Rectal smooth muscle tissue (tissue), 1 donor: ENCODE data around the gene PDZD2.

Source experiments
- H3K27ac ChIP-seq: one replicate; pipeline ENCODE4 v1.7.0; 2013; ENCODE audit warnings: low read depth, low read length, inconsistent platforms
- H3K27me3 ChIP-seq: one replicate; pipeline ENCODE4 v1.7.0; 2013; ENCODE audit warnings: low read length; ENCODE audit not compliant: control insufficient read depth, insufficient read depth
- H3K36me3 ChIP-seq: one replicate; pipeline ENCODE4 v1.7.0; 2013; ENCODE audit warnings: low read length; ENCODE audit not compliant: control insufficient read depth, insufficient read depth
- H3K4me1 ChIP-seq: one replicate; pipeline ENCODE4 v1.7.0; 2013; ENCODE audit warnings: low read length; ENCODE audit not compliant: control insufficient read depth, insufficient read depth
- H3K4me3 ChIP-seq: one replicate; pipeline ENCODE4 v1.7.0; 2013; ENCODE audit warnings: low read length
- H3K9ac ChIP-seq: one replicate; pipeline ENCODE4 v1.7.0; 2013; ENCODE audit warnings: low read length

Gene PDZD2

DNA sequence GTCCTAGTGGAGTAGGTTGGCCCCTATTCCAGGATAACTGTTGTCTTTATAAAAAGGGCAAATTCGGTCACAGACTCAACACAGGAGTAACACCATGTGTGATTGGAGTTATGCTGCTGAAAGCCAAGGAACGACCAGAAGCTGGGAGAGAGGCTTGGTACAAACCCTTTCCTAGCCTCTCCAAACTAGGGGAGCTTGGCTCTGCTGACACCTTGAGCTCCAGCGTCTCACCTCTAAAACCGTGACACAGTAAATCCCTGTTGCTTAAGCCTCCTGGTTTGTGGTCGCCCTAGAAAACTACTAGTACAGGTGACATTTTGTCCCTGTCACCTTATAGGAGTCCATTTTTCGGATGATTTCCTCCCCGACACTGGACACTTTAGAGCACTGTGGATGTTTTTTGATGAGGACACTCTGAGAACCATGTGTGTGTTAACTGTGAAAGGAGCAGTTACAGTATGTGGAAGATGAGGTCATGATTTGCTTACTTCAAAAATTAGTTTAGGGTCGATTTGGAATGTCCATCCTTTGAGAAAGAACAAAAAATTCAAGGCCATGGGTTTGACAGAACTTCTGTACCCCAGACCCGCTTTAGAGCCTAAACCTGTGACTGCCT, 167.0 kb downstream of the PDZD2 start:
- Histone ChIP-seq H3K9ac (no peak overlapping the region), H3K36me3 (no peaks in the 10 kb centered on the region), H3K27me3 (no peaks in the 10 kb centered on the region), H3K27ac (no peak overlapping the region), H3K4me3 (no peak overlapping the region), H3K4me1 (no peaks in the 10 kb centered on the region)

GRCh38 chr5:31806561-31806960, 167.6 kb downstream of the PDZD2 start:
- H3K9ac ChIP-seq: no peak overlapping the region
- H3K4me3 ChIP-seq: no peak overlapping the region
- no peaks in the 10 kb centered on the region for H3K36me3 ChIP-seq
- no peak overlapping the region for H3K27ac ChIP-seq
- H3K27me3 ChIP-seq: no peaks in the 10 kb centered on the region
- H3K4me1 ChIP-seq: no peaks in the 10 kb centered on the region

DNA sequence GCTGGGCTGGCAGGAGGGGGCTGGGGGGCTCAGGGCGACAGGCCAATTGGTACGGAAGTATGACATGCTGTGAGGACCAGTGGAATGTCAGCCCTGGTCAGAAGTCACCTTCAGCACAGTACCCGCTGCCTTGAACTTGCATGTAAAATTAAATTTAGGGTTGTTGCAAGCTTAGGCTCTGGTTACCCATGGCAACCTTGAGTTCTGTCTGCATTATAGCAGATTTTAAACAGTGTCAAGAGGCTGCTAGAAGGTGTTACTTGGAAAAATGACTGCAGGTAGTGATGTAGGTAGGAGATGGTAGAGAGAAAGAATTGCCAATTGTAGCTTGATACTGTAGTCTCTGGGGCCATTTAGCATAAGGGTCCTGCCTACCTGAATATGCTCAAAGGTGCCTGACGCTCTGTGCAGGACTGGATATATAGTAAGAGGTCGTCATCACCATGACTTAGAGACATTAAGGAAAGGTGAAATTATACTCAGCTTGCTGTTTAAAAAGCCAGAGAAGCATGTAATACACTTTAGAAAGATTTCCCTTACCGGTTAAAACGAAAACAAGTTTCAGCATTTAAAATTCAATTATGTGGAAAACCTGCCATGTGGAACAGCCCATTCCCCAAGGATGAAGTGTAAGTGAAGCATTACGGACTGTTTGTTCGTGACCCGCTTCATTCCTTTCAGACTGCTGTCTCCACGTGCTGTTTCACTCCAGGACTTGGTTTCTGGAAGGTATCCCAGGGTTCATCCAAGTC, 169.0 kb downstream of the PDZD2 start:
- Histone ChIP-seq H3K4me3 (no peak overlapping the region), H3K9ac (no peak overlapping the region), H3K27ac (no peak overlapping the region), H3K27me3 (no peaks in the 10 kb centered on the region), H3K36me3 (no peaks in the 10 kb centered on the region), H3K4me1 (no peaks in the 10 kb centered on the region)

GRCh38 chr5:31809050-31809870, 170.3 kb downstream of the PDZD2 start:
- Histone ChIP-seq H3K4me1 (no peaks in the 10 kb centered on the region), H3K27ac (no peak overlapping the region), H3K27me3 (no peaks in the 10 kb centered on the region), H3K9ac (no peak overlapping the region), H3K36me3 (no peaks in the 10 kb centered on the region), H3K4me3 (no peak overlapping the region)

DNA sequence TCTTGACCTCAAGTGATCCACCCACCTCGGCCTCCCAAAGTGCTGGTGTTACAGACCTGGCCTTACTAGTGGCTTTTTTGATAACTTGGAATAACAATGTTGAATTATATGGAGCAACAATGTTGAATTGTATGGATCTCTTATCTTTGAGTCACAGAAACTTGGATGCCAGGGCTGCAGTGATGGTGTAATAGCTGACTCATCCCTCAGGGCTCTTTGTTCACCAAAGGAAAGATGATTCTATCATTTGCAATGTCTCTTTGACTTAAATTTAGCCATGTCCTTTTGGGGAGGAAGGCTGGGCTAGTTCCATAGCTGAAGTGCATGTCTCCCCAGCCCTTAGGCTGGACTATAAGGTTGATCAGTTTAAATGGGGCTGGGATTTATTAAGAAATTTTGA, 172.3 kb downstream of the PDZD2 start:
- Histone ChIP-seq H3K9ac (no peak overlapping the region), H3K27ac (no peak overlapping the region)

GRCh38 chr5:31815376-31815775, 176.4 kb downstream of the PDZD2 start:
- H3K36me3 ChIP-seq: no peaks in the 10 kb centered on the region
- H3K27ac ChIP-seq: no peak overlapping the region
- H3K9ac ChIP-seq: no peak overlapping the region
- no peak overlapping the region for H3K4me3 ChIP-seq
- H3K4me1 ChIP-seq: no peaks in the 10 kb centered on the region
- H3K27me3 ChIP-seq: no peaks in the 10 kb centered on the region

More for the DNA sequence above, 172.3 kb downstream of the PDZD2 start:
- H3K4me3 ChIP-seq: no peak overlapping the region
- no peaks in the 10 kb centered on the region for H3K27me3 ChIP-seq
- H3K4me1 ChIP-seq: no peaks in the 10 kb centered on the region
- H3K36me3 ChIP-seq: no peaks in the 10 kb centered on the region

DNA sequence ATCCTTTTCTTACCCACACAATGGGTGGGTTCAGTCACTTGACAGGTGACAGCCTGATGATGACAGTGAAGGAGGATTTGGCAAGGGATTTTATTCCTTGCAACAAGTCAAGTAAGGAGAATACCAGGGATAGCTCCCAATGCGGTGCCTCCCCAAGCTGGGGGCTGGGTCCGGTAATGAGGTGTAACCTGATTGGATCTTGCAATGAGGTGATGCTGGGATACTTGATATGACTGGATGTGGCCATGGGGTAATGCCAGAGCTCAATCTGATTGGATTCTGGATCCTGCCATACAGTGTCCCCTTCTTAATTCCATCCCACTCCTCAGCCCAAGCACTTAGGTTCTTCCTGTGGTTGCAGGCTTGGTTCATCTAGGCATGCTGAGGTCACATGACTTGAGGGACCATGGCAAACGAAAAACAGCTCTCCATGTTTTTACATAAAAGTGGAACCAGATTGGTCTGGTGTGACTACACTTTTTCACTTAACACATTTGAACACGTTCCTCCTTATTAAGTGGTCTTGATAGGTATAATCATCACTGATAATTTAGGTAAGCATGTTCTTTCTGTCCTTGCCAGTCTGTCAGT, 181.1 kb downstream of the PDZD2 start:
- Histone ChIP-seq H3K27me3 (no peaks in the 10 kb centered on the region), H3K9ac (no peak overlapping the region), H3K4me3 (no peak overlapping the region), H3K4me1 (no peaks in the 10 kb centered on the region), H3K27ac (no peak overlapping the region), H3K36me3 (no peaks in the 10 kb centered on the region)

GRCh38 chr5:31823472-31823871, 184.5 kb downstream of the PDZD2 start:
- H3K4me1 ChIP-seq: no peaks in the 10 kb centered on the region
- H3K27me3 ChIP-seq: no peaks in the 10 kb centered on the region
- H3K9ac ChIP-seq: no peak overlapping the region
- no peaks in the 10 kb centered on the region for H3K36me3 ChIP-seq
- no peak overlapping the region for H3K4me3 ChIP-seq
- H3K27ac ChIP-seq: no peak overlapping the region

DNA sequence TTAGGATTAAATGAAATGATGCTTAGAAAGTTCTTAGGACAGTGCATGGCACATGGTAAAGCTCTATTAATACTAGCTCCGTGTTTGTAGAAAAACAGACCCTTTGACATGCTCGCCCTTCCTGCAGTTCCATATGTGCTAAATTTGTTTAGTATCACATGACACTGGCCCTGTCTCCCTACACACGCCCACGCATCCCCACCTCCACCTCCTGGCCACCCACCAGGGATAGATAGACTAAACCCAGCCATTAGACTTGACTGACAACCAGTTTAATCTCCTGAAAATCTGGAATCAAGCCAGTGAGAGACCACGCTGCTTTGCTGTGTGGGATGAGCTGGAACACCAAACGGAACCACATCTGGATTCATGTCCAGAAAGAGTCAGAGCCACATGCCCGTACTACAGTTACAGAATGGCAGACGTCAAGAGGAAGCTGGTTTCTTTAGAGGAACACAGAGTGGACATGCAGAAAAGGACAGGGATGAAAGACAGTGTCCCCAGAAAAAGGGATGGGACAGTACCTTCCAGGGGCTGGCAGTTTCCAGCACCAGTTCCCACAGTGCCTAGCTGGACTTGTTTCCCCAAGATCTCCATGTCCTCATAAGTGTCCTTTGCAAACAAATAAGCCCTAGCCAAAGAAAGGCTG, 186.1 kb downstream of the PDZD2 start:
- H3K4me1 ChIP-seq: no peaks in the 10 kb centered on the region
- H3K4me3 ChIP-seq: no peak overlapping the region
- no peaks in the 10 kb centered on the region for H3K27me3 ChIP-seq
- H3K9ac ChIP-seq: no peak overlapping the region
- no peaks in the 10 kb centered on the region for H3K36me3 ChIP-seq
- H3K27ac ChIP-seq: no peak overlapping the region

DNA sequence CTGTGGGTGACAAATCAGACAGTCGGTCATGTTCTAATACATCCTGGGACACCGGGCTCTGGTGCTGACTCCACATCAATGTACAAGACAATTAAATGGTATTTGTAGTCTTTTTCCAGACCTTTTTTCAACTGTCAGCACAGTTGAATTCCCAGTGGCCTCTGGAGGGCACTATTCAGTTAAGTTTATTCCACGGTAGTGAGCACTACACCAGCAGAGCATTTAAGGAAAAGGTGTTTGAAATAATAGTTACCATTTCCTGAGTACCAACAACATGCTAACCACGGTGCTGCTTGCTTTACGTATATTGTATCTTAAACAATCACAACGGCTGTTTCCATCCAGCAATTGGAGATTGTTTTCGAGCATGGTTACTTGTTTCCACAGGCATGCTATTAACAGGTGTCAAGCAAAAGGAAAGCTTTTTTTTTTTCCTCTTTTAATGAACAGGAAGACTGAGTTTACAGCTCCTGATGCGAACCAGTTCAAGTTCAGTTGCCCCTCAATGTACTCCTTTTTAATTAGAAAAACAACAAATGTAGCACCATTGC, 186.7 kb downstream of the PDZD2 start:
- Histone ChIP-seq H3K27me3 (no peaks in the 10 kb centered on the region), H3K9ac (no peak overlapping the region), H3K27ac (no peak overlapping the region), H3K36me3 (no peaks in the 10 kb centered on the region), H3K4me1 (no peaks in the 10 kb centered on the region), H3K4me3 (no peak overlapping the region)

- Histone ChIP-seq H3K4me3 (no peak overlapping the region), H3K4me1 (no peaks in the 10 kb centered on the region), H3K36me3 (no peaks in the 10 kb centered on the region), H3K9ac (no peak overlapping the region), H3K27ac (no peak overlapping the region), H3K27me3 (no peaks in the 10 kb centered on the region)
These were observed 188.9 kb downstream of the PDZD2 start for GRCh38 chr5:31827867-31828266.

GRCh38 chr5:31832966-31833365, 194.0 kb downstream of the PDZD2 start:
- no peak overlapping the region for H3K27ac ChIP-seq
- H3K27me3 ChIP-seq: no peaks in the 10 kb centered on the region
- no peaks in the 10 kb centered on the region for H3K4me1 ChIP-seq
- H3K36me3 ChIP-seq: no peaks in the 10 kb centered on the region
- no peak overlapping the region for H3K9ac ChIP-seq
- no peak overlapping the region for H3K4me3 ChIP-seq
